ENCODE measurements around the gene TMEM11.

DNA sequence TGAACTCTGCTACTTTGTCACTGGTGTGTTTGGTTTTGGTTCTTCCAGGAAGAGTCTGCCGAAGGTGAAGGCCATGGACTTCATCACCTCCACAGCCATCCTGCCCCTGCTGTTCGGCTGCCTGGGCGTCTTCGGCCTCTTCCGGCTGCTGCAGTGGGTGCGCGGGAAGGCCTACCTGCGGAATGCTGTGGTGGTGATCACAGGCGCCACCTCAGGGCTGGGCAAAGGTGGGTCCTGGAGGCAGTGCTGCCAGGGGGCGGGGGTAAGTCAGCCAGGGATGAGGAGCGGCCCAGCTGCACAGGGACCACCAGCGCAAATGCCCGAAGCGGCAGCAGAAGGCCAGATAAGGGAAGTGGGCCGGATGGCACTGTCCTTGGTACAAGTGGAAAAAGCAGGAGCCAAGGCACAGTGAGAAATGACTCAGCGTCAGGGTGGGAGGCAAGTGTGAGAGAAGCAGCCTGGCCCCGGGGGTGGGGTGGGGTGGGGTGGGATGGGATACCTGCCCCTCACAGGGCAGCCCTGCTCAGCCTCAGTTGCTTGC is 41.9 kb downstream of the TMEM11 start:
- TF ChIP-seq, protein P1, sequence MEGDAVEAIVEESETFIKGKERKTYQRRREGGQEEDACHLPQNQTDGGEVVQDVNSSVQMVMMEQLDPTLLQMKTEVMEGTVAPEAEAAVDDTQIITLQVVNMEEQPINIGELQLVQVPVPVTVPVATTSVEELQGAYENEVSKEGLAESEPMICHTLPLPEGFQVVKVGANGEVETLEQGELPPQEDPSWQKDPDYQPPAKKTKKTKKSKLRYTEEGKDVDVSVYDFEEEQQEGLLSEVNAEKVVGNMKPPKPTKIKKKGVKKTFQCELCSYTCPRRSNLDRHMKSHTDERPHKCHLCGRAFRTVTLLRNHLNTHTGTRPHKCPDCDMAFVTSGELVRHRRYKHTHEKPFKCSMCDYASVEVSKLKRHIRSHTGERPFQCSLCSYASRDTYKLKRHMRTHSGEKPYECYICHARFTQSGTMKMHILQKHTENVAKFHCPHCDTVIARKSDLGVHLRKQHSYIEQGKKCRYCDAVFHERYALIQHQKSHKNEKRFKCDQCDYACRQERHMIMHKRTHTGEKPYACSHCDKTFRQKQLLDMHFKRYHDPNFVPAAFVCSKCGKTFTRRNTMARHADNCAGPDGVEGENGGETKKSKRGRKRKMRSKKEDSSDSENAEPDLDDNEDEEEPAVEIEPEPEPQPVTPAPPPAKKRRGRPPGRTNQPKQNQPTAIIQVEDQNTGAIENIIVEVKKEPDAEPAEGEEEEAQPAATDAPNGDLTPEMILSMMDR (IDR thresholded peaks at IDR 0.05): no peak
- TF ChIP-seq SIN3A (IDR thresholded peaks at IDR 0.05; ENCODE audit: borderline replicate concordance, insufficient read depth, low read depth, low read length) (no peak), POLR2AphosphoS5 (IDR thresholded peaks at IDR 0.05; ENCODE audit: low read depth, low read length) (no peak)
